MV-4-11 (cell line): Measurements from ENCODE around the gene SND1.

Source experiments
- DNase-seq: peaks from one replicate; lab custom pipeline; 2025; lab: John Stamatoyannopoulos, UW

SND1 gene

GRCh38 chr7:127831318-127832219, 179.6 kb downstream of the SND1 start:
- no peak for DNase-seq

GRCh38 chr7:127832592-127832991, 180.6 kb downstream of the SND1 start:
- no peak for DNase-seq

- DNase-seq, result peak; percentile 84
These were observed 181.6 kb downstream of the SND1 start for GRCh38 chr7:127833641-127834040.

GRCh38 chr7:127835679-127836078, 183.7 kb downstream of the SND1 start:
- DNase-seq, result no peak

GRCh38 chr7:127837816-127838410, 185.9 kb downstream of the SND1 start:
- DNase-seq, result peak; percentile 80

GRCh38 chr7:127838816-127839415, 186.9 kb downstream of the SND1 start:
- no peak for DNase-seq

GRCh38 chr7:127840226-127840951, 188.4 kb downstream of the SND1 start:
- DNase-seq, result no peak

- DNase-seq, result no peak
These were observed 192.2 kb downstream of the SND1 start for GRCh38 chr7:127844165-127844564.

GRCh38 chr7:127844707-127845331, 192.8 kb downstream of the SND1 start:
- DNase-seq, result no peak

GRCh38 chr7:127845522-127846214, 193.7 kb downstream of the SND1 start:
- DNase-seq, result no peak

GRCh38 chr7:127847641-127848040, 195.6 kb downstream of the SND1 start:
- DNase-seq, result peak; percentile 1

GRCh38 chr7:127848241-127848640, 196.2 kb downstream of the SND1 start:
- no peak for DNase-seq

GRCh38 chr7:127850195-127850594, 198.2 kb downstream of the SND1 start:
- DNase-seq, result no peak

GRCh38 chr7:127854383-127854782, 202.4 kb downstream of the SND1 start:
- no peak for DNase-seq

GRCh38 chr7:127857464-127857841, 205.5 kb downstream of the SND1 start:
- no peak for DNase-seq

- DNase-seq, result no peak
These were observed 206.3 kb downstream of the SND1 start for GRCh38 chr7:127858091-127858914.

- peak; percentile 35 for DNase-seq
These were observed 206.9 kb downstream of the SND1 start for GRCh38 chr7:127858915-127859189.

- DNase-seq, result no peak
These were observed 207.3 kb downstream of the SND1 start for GRCh38 chr7:127859330-127859729.

- no peak for DNase-seq
These were observed 210.5 kb downstream of the SND1 start for GRCh38 chr7:127862525-127862924.

GRCh38 chr7:127863082-127863481, 211.1 kb downstream of the SND1 start:
- no peak for DNase-seq

- peak; percentile 58 for DNase-seq
These were observed 213.5 kb downstream of the SND1 start for GRCh38 chr7:127865466-127865865.
